ENCODE data around the gene POLR3A.

The POLR3A gene

DNA sequence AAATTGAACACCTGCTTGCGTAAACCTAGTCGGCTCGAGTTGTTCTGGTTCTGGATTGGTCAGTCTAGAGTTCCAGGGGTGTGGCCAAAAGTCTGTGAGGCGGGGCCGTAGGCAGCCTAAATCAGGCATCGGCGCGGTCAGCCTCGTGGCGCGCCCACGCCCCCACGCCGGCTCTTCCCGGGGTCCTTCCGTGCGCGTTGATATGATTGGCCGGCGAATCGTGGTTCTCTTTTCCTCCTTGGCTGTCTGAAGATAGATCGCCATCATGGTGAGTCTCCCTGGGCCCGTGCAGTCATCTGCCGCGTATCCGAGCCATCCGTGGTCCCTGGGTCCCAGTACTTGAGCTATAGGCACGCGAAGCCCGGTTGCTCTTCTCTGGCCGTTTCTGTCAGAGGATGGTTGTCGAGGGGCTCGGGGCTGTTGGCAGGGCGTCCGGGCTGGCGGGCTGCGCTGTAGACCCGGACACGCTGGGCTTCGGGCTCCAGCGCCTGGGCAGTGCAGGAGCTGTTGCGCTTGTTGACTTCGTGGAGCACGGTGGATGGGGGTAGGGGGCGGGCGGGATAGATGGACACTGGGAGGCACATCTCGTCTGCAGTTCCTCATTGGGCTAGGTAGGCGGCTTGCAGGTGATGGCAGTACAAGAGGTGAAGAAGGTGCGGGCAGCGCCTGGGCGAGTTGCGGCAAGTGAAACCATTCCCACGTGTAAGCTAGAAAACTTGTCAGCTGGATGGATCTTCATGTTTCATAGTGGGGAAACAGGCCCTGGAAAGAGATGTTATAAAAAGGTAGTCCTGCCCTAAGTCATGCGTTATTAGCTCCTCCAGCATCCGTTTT lies 4.5 kb upstream of the POLR3A start, which contains the start of gene RPS24:
TSS of gene RPS24 (plus strand) at position 227 of the 834 bp plus-strand sequence. CDS start at position 266, 39 bp downstream.
- H3K4me3 ChIP-seq (ENCODE audit: low read depth, low read length) = peak within 1 kb of the TSS; percentile 85
- TF ChIP-seq CTCF (IDR thresholded peaks at IDR 0.05; ENCODE audit: low read depth, low read length) = no peak

GRCh38 chr10:78033387-78033636 lies 4.0 kb upstream of the POLR3A start:
- no peak for TF ChIP-seq CTCF (IDR thresholded peaks at IDR 0.05; ENCODE audit: low read depth, low read length)
- H3K4me3 ChIP-seq (ENCODE audit: low read depth, low read length) = peak overlapping the region; percentile 85

DNA sequence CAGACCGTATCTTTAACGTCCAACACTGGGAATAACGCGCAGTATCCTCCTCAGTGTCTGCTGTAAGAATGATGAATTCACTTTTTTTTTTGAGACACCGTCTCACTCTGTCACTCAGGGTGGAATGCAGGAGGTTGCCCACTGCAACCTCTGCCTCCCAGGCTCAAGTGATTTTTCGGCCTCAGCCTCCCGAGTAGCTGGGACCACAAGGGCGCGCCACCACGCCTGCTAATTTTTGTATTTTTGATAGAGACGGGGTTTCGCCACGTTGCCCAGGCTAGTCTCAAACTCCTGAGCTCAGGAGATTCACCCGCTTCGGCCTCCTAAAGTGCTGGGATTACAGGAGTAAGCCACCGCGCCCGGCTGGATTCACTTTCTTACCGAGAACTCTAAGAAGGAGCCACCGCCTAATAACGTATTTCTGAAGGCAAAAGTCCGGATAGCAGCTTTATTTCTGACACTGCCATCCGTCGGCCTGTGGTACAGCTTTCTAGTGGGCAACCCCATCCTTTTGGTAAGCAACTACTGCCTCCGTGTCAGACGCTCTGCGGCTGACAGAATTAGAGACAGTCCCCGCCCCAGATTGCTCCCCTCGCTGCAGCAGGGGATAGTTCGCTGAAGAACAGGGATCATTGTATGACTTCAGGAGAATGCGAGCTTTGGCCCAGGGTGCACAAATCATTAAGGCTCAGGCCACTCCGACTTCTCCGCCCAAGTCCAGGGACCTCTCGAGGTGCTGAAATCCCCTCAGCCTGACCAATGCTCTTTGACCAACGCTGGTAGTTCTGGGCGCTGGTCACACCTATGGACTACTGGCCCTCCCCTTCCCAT lies 662 bp downstream of the POLR3A start:
- H3K4me3 ChIP-seq (ENCODE audit: low read depth, low read length) = peak overlapping the region; percentile 100
- TF ChIP-seq CTCF (IDR thresholded peaks at IDR 0.05; ENCODE audit: low read depth, low read length) = no peak

GRCh38 chr10:78025685-78026364 lies 3.5 kb downstream of the POLR3A start:
- TF ChIP-seq CTCF (IDR thresholded peaks at IDR 0.05; ENCODE audit: low read depth, low read length) = no peak
- no peak overlapping the region for H3K4me3 ChIP-seq (ENCODE audit: low read depth, low read length)

- no peak for TF ChIP-seq CTCF (IDR thresholded peaks at IDR 0.05; ENCODE audit: low read depth, low read length)
- H3K4me3 ChIP-seq (ENCODE audit: low read depth, low read length) = no peak overlapping the region
Measured at GRCh38 chr10:78023741-78024140, 5.6 kb downstream of the POLR3A start.

DNA sequence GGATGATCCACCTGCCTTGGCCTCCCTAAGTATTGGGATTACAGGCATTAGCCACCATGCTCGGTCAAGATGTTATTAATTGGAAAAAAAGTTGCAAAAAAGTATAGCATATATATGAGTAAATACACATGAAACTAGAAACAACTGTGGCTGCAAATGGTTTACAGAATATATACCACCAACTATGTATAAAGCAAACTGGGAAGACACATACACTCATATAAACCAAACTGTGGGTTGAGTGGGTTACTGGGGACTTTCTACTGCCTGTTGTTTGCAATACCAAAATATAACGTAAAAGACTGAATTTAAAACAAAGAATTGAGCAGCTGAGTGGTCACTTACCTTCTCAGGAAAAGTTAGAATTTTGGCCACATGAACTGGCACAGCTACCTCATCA lies 8.1 kb downstream of the POLR3A start:
- no peak for TF ChIP-seq CTCF (IDR thresholded peaks at IDR 0.05; ENCODE audit: low read depth, low read length)
- H3K4me3 ChIP-seq (ENCODE audit: low read depth, low read length) = no peak overlapping the region

Data from WI38 (cell line).